Activated T-cell treated with anti-CD3 and anti-CD28 coated beads for 48 hours (primary cell): ENCODE results near the gene GLS.
A peak's percentile ranks its signal among the peaks of the same experiment; 100 is the strongest.
"Not testable (repeated sequence)": the region's sequence is repeated elsewhere in the genome, so short reads cannot be mapped to it uniquely, and the experiment has no call there.

Source experiments
- DNase-seq: peaks from one replicate; pipeline ENCODE4 v3.0.0-alpha.2; 2020; ENCODE audit warnings: low read depth

GLS gene

DNA sequence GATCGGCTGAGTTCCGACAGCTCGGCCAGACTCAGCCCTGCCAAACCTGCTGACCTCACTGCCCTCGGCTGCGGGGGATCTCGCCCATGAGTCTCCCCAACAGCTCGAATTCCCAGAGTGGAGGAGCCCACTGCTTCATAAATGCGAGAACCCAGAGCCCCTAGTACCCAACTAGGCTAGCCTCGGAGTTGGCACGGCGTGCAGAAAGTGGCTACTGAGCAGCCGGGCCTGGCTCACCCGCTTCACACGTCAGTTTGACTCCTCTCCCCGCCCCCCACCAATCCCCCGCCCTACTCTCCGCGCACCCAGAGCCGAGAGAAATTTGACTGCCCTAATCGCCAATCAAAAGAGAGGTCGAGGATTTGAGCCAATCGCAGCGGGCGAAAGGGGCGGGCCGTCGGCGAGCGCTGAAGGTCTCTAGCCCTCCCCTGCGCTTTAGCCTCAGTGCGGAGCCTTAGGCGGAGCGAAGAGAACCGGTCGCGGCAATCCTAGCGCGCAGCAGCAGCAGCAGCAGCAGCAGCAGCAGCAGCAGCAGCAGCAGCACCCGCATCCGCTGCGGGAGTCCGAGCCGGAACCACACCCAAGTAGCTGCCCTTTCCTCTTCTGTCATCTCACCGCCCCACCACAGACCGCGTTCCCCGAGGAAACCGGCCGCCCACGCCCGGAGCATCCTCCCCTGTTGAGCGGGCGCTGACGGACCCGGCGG lies at the start of gene GLS:
Gene GLS, plus strand, starts transcription at position 444 of the 706 bp plus-strand sequence. CDS start 264 bp downstream, outside the sequence.
- DNase-seq, result peak; percentile 93

DNA sequence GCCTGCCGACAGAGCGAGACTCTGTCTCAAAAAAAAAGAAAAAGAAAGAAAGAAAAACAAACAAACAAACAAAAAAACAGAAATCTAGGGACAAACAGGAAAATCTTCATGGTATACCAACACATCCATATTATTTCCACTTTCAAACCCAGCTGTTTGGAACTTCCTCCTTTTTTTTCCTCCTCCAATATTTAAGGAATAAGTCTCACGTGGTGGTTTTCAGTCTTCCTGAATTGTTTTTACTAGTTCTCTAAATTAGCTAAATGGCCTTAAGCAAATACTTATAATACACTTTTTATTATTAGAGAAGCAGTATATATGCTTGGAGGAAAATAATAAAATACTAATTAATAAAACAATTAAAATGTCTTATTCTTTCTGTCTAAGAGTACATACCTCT lies 48.7 kb upstream of the GLS start:
- no peak for DNase-seq

DNA sequence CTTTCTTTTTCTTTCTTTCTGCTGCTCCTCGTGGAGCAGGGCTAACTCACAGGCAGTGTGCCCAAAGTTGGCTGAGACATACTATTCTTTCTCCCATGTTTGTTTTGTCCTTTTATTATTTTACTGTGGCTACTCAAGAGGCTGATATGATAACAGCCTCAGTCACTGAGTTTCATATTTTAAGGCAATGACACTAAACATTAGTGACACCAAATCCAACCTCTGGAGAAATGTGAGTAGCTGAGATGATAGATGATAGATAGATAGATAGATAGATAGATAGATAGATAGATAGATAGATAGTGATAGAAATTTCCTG lies 45.8 kb upstream of the GLS start:
- DNase-seq, result no peak

DNA sequence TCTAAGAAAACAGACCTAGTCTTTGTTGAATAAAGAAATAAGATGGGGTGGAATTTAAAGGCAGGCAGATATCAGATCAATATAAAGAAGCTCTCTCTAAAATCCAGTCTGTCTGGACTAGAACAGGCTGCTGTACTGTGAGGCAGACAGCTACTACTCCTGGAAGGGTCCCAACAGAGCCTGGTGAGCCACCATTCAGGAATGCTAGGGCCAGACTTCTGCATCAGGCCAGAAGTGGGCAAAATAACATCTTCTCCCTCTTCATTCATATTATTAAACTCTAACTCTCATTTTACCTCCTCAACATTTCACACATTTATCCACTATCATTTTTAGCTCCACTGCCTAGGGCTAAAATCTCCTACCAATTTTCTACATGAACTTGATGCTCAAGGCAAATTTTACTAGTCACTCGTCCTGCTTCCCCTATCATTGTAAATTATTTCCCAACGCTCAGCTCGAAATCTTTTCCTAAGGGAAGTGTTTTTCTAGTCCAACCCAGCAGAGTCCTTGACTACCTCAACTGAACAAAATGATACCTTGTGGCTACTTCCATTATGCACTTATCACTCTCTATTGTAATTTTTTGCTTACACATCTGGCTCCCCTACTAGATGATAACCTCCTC lies 45.2 kb upstream of the GLS start:
- no peak for DNase-seq

DNA sequence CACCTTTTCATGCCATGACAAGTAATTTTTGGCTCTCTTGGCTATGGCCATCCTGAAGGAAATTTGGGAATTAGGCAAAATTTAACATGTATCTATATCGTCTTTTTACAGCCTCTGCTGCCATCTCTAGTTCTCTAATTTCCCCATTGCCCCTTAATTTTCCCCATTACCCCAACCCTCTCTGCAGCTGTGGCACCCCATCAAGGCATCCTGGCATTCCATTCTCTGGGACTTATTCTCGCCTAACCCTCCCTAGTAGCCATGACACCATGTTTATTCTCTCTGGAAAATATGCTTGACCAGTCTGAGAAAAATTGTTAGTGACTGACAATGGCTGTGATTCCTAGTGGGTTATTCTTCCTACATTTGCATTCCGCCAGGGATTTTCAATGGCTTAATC lies 43.9 kb upstream of the GLS start:
- DNase-seq, result no peak

DNA sequence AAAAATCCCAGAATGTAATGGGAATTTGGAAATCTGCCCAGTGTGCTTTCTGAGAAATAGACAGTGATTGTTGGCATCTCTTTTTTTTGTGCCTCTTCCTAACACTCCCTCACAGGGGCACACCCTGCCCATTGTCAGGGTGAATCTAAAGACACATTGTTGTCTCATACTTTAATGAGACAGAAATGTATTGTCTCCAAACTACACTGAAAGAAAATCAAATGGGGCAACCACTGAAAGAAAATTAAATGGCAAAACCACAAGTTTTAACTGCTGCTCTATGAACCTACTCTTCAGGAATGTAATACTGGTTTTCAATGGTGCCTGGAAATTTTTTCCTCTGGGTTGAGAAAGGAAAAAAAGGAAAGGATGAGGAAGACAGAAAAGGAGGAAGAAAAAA lies 43.2 kb upstream of the GLS start:
- DNase-seq, result no peak

DNA sequence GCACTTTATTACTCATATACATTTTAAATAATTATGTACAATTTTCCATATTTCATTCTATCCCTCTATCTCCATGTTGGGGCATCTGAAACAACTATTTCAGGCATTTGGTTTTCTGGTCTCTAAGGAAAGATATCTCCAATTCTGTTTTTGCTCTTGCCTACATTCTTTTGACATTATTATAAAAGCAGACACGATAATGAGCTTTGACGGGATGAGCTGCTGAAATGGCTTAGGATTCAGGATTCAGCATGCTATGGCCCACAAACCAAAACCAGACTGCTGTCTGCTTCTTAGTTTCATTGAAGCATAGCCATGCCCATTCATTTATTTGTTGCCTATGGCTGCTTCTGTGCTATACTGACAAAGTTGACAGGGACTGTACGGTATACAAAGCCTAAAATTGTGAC lies 42.7 kb upstream of the GLS start:
- no peak for DNase-seq

DNA sequence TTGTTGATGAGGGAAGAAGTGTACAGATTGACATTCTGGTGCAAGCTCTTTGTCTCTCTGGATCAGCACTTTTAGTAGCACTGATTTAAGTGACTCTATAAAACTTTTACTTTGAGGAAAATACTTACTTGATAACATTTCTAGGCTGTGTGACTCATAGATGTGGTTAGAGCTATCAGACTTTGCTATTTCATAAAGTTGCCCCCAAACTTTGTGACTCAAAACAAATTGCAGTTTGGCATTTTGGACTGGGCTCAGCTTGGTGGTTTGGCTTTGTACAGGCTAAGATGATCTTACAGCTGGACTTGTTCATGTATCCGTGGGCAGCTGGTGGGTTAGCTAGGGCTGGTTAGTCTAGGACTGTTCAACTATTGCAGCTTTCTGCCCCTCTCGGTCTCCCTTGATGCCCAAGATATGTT lies 42.1 kb upstream of the GLS start:
- DNase-seq, result peak; percentile 17

DNA sequence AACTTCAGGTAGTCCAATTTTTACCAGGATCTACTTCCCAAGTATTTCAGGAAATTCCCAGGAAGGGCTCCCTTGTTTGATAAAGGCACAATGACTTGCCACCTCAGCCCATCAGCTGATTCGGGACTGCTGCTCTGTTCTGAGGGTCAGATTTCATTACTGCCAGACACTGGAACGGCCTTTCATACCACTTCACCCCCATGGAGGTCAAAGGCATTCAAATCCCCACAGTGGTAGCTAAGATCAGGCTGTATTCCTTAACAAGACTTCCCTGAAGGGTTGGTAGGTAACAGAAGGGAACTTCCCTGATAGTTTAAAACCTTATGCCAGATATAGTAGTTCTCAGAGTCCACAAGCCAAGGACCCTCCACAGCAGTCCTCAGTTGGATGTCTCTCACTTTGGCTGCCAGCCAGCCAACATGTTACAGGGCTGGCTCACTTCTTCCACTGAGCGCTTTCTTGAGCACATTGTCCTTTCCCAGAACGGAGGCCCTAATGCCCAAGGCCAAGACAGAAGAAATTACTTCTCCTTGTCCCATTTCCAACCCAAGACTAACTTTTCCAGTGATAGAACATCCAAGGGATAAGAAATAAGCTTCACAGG lies 40.0 kb upstream of the GLS start:
- no peak for DNase-seq

DNA sequence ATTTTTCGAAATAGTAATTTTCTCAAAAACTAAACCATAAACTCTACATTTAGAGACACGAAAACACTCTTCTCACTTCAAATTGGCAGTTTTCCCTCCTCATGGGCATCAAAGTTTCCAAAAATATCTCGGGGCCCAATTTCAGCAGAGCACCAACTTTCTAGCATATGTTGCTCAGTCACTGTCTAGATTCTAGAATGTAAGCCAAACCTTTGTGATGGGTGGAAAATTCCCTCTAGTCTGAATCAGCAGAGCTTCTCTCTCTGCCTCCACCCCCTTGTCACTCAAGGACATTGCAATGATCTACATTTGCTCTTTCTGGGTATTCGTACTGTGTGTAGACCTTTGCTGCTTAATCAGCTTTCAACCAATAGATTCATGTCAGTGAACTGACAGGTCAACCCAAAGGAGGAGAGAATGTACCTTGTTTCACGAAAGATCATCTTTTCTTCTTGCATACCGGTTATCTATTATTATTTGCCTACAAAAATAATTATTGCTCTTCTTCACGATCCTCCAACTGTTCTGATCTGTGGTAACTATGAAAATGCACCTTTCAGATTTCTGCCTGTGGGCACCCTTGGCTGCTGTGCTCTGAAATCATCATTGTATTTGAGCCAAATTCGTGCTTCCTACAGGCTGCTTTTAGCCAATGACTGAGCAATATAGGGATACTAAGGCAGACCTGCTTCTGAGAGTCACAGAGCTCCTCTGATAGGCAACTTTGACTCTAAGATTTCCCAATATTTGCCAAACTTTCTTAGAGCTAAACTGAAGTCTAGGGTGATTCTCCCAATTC lies 38.7 kb upstream of the GLS start:
- no peak for DNase-seq

DNA sequence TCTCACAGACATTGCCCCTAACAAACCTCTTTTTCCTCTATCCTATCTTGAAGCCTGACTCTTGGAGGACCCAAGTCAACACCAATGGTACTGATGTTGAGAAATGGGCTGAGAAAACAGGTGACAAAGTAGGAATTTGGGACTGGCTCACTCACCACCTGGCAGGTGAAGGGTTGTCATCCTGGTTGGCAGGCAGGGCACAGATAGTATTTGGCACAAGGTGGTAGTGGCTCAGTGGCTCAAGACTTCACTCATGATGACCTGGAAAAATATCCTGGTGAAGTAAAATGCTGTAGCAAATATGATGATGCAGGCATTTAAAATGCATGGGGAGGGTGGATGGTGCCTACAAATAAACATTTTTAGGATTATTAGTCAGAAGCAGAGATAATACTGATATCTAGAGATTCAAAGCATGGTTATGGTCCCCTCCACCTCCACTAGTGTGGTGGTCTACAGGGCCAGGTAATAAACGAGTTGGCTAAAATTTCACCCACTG lies 38.0 kb upstream of the GLS start:
- DNase-seq, result no peak

DNA sequence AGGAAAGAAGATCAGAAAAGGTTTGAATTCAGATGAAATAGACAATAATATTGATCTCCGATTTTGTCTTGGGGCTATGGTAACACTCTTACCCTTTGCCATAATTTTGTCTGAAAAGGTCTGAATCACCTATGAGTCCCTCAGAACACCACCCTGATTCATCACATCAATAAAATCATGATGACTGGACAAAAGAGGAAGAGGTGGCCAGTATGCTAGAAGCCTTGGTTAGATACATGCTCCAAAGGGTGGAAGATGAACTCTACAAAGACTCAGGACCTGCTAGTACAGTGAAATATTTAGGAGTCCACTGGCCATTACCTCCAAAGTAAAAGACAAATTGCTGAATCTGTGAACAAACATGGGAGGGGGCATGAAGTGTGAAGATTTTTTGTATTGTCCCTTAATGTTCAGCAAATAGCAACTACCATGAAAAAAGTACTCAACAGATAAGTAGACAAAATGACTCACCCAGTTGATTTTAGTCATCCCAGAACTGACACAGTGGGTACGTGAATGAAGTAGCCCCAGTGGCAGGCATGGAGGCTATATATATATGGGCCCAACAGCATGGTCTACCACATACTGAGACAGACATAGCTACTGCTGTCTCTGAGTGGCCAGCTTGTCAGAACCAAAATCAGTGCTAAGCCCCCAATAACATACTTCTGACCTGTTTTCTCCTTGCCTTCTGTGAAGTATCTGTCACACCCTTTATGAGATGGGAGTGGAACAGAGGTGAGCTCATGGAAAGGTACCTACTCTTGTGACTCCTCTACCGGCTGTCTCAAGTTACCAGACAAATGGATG lies 36.5 kb upstream of the GLS start:
- DNase-seq, result peak; percentile 51

DNA sequence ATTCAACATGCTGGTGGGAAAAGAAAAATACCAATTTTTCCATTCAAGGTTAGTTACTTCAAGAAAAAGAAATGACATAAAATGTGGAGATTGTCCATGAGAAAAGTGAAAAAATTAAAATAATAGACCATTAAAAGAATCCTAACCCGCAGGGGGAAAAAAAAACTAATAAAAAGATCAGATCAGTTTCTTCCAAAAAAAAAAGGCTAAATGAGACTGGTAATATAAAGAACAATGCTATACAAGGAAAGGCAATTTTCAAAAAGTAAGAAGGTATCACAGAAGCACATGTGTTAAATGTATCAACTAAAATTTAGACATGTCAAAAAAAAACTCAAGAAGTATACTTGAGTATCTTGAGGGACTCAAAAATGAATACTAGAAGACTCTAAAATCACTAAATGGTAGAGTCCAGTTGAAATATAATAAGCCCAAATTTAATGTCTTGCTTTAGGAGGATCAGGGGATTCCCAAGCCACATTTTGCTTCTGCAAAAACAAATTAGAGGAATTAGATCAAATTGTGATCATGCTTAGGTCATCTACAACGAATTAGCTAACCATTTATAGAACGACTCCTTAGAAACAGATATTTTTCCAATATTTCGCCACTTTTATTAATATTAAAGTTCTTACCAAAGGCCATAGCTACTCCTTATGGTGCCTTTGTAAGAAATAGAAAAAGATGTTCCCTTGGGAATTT lies 35.8 kb upstream of the GLS start:
- no peak for DNase-seq

DNA sequence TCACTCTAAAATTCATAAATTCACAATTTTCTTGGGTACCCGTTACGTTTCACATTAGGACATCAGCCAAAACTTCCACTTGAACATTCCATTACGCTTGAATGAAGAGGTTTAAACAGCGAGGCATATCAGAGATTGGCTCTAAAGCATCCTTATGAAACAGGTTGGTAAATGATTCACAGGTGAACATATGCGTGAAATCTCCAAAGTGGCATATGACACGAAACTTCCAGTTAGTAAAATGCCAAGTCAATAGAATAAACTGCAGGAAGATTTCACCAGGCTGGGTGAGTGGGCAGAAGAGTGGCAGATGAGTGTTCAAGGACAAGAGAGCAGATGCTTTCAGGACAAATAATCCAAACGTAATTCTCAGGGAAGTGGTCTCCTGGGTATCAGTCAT lies 33.9 kb upstream of the GLS start:
- no peak for DNase-seq

DNA sequence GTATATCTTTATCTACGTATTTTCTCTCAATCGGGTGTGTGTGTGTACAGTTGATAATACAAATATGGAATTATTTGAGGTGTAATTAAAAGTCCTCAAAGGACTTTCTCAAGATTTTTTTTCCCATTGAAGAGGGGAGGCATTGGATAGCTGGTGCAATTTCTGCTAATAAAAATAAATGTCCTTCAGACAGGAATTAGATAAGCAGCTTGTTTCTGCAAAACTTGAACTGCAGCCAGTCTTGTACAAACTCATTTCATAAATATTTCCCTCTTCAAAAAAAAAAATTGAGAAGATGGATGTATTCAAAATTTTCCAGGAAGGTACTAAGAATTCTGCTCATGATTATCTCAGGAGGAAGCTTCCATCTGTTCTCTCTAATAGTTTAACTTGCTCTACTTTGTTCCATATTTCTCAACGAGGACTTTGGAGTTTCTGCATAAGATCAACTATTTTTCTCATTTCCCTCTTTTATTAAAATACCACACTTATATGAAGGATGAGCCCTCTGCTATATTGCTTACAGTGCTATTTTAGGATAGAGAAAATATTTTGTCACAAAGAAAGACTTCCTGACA lies 33.0 kb upstream of the GLS start:
- DNase-seq, result no peak

DNA sequence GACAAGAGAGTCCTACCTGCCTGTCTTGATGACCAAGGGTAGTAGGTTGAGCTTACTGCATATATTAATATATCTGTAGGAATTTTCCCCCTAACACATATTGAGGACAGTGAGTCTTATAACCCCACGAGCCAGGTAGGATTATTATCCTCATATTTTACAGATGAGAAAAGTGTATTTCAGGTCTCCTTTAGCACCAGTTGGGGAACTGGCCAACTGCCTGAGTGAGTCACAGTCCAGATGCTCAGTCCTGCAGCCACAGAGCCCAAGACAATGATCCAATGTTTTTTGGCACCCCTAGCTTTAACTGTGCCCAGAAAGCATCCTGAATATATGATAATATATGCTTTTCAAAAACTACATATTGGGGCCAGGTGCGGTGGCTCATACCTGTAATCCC lies 30.8 kb upstream of the GLS start:
- DNase-seq, result no peak

DNA sequence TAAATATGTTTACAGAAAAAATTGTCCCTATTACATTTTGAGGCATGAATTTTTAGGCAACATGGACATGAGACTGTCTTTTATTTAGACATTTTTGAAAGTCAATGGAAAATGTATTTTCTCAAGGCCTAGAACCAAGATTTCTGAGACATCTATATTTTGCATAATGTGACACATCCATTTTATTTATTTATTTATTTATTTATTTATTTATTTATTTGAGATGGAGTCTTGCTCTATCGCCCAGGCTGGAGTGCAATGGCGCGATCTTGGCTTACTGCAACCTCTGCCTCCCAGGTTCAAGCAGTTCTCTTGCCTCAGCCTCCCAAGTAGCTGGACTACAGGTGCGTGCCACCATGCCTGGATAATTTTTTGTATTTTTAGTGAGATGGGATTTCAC lies 27.6 kb upstream of the GLS start:
- DNase-seq, result not testable (repeated sequence)

DNA sequence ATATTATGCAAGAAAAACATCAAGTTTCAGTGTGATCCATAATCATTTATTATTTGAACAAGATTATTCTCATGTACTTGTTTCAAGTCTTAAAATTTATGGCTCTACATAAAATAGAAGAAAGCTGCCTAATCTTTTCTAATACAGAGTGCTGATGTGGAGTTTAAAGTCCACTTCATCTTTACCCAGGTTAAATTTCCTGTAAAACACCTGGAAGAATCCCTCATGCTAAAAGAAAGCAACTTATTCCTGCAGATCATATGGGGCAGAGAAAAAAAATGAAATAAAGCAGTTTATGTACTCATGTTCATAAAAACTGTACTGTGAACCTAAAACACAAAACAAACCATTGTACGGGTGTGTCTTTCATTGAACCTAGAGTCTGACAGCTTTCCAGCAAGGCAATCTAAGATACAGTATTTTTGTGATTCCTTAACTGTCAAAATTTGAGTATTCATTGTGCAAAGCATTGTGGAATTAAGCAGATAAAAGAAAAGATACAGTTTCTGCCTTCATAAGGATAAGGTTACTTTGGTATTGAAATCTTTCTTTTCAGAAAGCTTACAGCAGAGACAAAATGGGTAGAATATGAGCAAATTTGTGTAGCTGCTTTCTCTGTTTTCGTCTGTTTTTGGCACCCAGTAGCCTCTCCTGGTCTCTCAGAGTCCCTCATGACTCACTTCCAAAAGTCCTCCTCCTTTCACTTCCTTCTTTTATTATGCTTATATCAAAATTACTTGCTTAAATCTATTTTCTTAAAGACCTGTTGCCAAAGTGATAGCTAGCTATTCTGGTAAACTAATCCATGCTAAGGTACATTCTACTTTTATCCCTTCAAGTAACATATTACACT lies 26.9 kb upstream of the GLS start:
- no peak for DNase-seq

DNA sequence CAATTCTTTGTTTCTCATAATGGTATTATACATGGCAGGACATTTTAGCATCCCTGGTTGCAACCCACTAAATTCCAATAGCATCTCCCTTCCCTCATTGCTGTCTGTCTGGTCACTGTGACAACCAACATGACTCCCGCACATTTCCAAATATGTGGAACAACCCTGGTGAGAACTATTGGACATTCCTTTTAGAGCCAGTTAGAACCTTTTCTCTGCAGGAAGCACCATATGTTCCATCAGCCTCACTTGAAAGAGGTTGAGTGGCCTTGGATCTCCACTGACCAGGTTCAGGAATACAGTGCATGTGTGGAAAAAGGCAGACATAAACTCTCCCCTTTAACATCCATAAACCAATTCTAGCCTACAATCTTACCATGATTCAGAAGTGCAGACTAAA lies 25.9 kb upstream of the GLS start:
- no peak for DNase-seq

DNA sequence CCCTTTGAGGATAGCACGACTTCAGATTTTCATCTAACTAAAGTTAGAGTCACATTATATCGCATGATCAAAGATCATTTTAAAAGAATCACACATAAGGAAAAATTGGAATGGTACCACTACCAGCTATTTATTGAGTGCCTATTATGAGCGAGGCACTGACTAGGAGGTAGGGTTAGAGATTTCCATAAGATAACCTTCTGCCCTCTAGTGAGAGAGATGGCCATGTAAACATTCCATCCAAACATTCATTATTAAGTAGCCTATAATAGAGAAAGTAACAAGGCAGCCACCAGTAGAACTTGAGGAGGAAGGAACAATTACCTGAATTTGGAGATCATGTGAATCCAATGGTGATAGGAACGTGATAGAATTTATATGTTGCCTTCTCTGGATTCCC lies 25.4 kb upstream of the GLS start:
- DNase-seq, result no peak
